HG02623 (cell line): ENCODE data around the gene P2RY1.
"Not testable (repeated sequence)": the region's sequence is repeated elsewhere in the genome, so short reads cannot be mapped to it uniquely, and the experiment has no call there.

Source experiments
- ATAC-seq: cut with Tn5 transposase; IDR thresholded peaks from one replicate; pipeline ENCODE4 v1.9.1; 2021; ENCODE audit warnings: moderate library complexity; ENCODE audit not compliant: unreplicated experiment

Gene P2RY1

DNA sequence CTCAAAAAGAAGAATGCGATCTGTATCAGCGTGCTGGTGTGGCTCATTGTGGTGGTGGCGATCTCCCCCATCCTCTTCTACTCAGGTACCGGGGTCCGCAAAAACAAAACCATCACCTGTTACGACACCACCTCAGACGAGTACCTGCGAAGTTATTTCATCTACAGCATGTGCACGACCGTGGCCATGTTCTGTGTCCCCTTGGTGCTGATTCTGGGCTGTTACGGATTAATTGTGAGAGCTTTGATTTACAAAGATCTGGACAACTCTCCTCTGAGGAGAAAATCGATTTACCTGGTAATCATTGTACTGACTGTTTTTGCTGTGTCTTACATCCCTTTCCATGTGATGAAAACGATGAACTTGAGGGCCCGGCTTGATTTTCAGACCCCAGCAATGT, 1.3 kb downstream of the P2RY1 start:
- ATAC-seq, result no peak

DNA sequence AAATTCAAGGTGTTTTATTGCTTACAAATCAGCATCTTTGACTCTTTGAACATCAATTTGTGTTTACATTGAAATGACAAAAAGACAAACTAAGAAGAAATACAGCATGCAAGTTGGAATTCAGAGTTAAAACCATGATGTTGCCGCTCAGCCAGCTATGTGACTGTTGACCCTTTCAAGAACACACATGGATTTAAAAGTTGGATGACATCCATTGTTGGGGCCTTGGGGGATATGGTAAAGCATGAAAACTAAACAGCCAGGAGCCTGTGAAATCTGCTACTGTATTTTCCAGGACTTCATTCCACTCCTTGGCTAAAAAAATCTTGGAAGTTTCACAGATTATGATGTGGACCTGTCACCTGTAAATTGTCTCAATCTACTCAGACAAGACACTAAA, 4.6 kb downstream of the P2RY1 start:
- ATAC-seq, result no peak

DNA sequence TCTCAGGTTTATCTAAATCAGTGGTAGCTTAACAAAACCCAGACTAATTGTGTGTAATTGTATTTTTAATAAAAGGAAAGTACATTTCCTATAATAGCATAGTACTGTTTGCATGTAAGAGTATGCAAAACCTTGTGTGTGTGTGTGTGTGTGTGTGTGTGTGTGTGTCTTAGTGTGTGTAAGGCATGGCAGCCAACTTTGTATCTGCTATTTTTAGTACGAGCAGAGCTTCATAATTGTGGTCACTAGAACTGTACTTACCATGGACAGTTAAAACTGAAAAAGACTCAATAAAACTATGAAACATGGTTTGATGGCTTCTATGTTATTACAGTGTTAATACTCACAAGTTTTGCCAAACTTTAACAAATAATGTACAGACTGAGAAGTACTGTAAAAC, 6.2 kb downstream of the P2RY1 start:
- no peak for ATAC-seq

DNA sequence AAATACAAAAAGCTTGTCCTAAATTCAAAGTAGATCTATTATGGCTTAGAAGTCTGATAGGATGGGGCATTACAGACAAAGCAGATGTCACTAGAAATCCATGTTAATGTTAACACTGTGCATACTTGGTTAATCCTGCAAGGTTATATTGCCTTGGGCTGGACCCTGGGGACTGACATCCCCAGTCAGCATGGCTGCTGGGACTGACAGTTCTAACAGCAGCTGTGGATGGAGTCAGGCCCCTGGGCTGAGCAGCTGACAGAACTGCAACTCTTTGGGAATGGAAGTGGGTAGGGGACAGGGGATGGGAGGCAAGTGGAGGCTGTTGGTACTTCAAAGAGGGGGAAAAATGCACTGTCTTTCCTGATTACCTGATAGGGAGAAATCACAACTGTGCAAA, 7.5 kb downstream of the P2RY1 start:
- ATAC-seq, result no peak

DNA sequence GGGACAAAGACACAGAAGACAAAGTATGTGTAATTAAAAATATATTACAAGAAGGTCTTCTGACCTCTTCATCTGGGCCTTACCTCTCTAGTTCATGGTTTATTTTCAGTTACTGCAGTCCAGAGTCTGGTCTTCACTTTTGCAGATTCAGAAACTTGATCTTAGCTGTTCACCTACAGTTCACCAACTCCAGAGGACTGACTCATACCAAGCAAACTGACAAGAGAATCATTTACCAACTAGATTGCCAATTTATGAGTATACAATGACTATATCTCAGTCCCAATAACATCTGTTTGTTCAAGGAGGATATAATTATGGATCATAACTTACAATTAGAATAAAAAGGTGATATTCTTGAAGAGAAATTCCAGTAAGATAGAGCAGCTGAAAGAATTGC, 9.0 kb downstream of the P2RY1 start:
- ATAC-seq, result no peak

DNA sequence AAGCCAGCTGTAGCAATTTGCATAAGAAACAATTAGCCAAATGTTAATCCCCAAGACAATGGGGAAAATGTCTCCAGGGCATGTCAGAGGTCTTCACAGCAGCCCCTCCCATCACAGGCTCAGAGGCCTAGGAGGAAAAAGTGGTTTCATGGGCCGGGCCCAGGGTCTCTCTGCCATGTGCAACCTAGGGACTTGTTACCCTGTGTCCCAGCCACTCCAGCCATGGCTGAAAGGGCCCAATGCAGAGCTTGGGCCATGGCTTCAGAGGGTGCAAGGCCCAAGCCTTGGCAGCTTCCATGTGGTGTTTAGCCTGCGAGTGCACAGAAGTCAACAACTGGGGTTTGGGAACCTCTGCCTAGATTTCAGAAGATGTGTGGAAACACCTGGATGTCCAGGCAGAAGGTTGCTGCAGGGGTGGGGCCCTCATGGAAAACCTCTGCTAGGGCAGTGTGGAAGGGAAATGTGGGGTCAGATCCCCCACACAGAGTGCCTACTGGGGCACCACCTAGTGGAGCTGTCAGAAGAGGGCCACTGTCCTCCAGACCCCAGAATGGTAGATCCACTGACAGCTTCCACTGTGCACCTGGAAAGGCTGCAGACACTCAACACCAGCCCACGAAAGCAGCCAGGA, 11.8 kb downstream of the P2RY1 start:
- not testable (repeated sequence) for ATAC-seq

DNA sequence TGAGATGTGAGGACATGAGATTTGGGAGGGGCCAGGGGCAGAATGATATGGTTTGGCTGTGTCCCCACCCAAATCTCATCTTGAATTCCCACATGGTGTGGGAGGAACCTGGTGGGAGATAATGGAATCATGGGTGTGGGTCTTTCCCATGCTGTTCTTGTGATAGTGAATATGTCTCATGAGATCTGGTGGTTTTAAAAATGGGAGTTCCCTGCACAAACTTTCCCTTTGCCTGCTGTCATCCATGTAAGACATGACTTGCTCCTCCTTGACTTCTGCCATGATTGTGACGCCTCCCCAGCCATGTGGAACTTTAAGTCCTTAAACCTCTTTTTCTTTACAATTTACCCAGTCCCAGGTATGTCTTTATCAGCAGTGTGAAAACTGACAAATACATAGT, 12.7 kb downstream of the P2RY1 start:
- not testable (repeated sequence) for ATAC-seq

DNA sequence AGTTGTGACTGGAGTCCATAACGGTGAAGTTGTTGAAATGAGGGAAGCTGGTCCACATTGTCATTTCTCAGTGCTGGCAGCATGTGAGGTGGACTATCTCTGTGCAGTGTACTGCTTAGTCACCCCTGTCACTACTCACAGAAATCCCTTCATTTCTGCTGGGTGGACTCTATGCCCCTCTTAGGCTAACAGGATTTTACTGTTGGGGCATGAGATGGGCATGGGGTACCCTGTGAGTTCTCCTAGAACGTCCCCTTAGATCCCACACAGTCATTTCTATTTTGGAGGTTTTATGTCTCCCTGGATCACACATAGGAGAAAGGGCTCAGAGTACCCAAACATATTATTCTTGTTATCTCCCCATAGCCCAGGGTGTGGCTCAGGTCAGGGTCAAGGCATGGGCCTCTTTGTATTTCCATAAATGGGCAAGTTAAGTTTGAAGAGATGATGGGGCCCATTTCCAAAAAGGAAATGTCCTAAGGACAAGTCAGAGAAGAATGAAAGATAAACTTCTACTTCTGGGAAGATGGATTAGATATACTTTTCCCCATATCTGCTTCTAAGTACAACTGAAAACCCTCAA, 15.2 kb downstream of the P2RY1 start:
- ATAC-seq, result no peak

DNA sequence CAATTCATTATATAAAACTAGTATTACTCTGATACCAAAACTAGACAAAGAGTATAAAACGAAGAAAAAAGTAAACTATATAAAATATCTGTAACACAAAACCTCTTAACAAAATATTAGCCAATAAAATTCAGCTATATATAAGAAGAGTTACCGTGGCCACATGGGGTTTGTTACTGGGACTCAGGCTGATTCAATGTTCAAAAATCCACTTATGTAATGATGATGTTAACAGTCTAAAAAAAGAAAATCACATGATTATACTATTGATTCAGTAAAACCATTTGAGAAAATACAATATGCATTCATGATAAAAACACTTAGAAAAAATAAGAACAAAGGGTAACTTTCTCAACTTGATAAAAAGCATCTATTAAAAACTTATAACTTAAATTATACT, 18.3 kb downstream of the P2RY1 start:
- ATAC-seq, result no peak

DNA sequence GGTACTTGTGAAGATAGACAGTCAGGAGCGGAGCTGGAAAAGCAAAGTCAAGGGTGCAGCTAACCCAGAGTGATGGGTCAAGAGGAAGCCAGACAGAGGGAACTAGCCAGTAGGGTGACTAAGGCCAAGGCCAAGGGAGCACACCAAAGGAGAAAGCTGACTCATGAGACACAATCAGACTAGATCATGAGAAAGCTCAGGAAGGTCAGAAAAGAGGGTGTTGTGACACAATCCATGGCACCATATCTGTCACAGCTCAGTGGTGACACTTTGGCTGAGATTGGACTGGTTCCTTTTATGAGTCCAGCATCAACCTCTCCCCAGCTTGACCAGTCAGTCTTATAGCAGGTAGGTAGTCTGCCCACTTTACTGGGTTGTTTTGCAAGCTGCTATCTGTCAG, 22.2 kb downstream of the P2RY1 start:
- ATAC-seq, result no peak

DNA sequence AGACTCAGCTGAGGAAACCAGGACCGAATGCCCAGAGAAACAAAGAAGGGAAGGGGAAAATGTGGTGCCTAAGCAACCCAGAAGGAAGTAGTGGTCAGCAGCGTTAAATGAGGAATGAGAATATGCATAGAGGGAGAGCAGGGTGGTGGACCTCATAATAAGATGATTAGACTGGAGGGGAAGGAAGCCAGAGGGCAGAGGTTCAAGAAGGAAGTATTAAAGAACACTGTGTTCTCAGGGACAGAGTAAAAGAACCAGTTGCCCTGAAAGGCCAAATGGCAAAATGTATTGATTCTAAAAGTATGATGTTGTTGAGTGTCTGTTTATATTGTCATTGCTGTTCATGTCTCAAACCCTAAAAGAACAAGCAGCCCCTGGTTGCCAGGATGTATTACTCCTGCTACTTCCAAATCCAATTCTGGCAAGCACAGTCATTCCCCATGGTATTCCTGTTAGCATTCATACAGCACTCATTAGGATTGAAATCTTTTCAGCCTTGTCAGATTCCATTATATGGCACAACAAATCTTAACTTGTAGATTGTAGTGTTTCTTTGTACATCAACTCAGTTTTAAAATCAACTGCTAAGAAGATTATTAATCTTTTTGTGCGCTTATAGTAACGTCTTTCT, 23.4 kb downstream of the P2RY1 start:
- ATAC-seq, result no peak

DNA sequence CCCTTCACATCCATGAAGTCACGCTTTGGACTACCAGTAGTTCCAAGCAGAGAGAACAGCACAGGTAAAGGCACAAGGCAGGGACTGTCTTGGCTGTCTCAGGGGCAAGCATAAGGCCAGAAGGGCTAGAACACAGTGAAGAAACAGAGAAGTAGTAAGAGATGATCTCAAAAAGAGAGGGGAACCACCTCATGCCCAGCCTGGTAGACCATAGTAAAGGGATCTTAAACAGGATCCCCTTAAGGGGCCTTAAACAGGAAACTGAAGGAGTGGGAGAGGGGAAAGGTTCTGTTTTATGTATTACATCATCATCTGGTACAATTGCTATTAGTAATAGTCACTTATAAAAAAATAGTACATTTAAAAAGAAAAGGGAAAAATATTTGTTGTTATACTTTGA, 25.8 kb downstream of the P2RY1 start:
- ATAC-seq, result no peak

DNA sequence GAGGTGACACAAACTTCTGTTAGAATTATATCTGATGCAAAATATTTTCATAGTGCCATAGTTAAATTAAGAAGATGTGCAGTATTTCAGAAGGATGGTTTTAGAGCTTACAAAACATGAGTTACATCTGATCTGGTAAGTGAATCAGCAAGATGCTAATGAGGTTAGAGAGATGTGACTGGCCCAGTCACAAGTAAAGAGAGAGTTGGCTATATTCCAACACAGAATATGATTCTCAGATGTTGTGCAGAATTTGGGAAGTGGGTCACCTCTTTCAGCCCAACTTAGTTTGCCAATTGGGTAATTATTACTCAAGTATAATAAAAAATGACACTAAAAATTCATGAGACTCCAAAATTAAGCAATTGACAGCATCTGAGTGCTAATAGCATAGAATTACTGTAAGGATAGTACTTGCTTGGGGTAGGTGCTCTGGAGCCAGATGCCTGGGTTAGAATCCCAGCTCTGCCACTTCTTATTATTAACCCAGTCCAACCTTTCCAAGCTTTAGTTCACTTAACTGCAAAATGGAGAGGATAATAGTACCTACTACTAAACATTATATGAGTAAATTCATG, 30.8 kb downstream of the P2RY1 start:
- ATAC-seq, result no peak

DNA sequence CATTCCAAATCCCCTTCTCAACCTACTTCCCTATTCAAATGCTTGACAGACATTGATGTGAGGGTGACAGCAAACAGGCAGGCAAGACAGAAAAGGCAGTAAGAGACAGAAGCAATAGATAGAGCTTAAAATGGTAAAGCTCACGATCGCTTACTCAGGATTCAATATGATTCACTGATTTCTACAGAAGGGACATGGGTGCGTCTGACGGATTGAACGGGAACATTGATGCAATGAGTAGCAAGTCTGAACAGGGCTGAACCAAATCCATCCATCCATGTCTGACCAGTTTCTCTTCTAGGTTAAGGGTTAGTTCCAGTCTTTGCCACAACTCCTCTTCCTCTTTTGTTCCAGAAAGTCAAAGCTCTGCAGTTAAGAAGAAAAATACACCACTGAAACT, 35.1 kb downstream of the P2RY1 start:
- ATAC-seq, result no peak

DNA sequence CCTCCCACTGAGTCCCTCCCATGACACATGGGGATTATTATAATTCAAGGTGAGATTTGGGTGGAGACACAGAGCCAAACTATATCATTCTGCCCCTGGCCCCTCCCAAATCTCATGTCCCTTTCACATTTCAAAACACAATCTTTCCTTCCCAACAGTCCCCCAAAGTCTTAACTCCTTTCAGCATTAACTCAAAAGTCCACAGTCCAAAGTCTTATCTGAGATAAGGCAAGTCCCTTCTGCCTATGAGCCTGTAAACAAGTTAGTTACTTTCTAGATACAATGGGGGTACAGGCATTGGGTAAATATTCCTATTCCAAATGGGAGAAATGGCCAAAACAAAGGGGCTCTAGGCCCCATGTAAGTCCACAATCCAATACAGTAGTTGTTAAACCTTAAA, 38.4 kb downstream of the P2RY1 start:
- not testable (repeated sequence) for ATAC-seq

DNA sequence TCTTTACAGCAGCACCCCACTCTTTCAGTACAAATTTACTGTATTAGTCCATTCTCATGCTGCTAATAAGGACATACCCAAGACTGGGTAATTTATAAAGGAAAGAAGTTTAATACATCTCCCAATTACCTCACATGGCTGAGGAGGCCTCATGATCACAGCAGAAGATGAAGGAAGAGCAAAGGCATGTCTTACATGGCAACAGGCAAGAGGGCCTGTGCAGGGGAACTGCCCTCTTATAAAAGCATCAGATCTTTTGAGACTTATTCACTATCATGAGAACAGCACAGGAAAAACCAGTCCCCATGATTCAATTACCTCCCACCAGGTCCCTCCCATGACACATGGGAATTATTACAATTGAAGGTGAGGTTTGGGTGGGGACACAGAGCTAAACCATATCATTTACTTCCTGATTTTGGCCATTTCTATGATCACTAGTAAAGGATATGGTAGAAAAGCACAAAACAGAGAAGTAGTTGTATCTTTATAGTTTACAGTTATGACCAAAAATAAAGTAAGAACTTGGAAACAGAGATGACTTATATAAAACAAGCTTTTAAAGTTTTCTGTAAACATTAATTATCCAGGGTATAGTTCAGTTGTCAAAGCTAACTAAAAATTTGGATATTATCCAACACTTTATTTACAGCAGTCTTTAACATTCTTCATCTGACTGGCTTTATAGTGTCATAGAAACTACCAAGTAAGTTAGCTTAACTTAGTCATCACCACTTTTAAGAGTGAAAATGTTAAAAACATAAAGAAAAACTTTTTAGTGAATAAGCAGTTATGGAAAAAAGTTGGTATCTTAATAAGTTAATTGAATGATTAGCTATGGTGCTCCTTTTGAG, 40.2 kb downstream of the P2RY1 start:
- no peak for ATAC-seq

DNA sequence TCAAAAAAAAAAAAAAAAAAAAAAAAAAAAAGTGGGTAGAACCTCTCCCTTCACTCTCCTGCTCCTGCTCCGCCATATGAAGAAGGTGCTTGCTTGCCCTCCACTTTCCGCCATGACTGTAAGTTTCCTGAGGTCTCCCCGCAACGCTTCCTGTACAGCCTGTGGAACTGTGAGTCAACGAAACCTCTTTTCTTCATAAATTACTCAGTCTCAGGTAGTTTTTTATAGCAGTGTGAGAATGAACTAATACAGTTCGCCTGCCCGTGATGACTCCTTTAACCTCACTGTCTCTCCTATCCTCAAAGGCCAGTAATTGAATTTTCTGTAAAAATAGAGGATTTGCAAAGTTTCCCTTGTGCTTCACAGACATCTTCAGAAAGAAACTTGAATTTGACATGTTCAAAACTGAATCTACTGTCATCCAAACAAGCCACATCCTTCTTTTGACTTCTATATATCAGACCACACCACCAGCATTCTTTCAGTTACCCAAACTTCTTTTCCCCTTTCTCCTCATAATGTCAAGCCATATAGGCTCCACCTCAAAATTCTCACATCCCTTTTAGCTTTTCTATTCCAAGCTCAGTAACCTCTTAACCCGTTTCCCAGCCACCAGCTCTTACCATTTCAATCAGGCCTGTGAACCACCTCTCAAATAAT, 44.3 kb downstream of the P2RY1 start:
- ATAC-seq, result no peak

DNA sequence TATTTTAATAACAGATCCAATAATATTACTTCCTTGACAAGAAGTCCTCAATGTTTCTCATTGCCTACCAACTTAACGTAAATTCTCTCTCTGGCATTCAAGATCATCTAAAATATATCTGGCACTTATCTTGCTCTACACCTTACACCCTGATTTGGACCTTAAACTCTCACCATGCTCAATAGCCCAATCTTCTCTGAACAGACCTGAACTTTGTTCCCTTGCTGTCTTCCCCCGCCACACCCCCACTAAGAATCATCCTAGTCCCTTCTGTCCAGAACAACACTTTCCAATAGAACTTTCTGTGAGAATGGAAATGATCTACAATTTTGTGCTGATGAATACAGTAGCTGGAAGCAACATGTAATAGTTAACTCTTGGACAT, 44.9 kb downstream of the P2RY1 start:
- no peak for ATAC-seq

DNA sequence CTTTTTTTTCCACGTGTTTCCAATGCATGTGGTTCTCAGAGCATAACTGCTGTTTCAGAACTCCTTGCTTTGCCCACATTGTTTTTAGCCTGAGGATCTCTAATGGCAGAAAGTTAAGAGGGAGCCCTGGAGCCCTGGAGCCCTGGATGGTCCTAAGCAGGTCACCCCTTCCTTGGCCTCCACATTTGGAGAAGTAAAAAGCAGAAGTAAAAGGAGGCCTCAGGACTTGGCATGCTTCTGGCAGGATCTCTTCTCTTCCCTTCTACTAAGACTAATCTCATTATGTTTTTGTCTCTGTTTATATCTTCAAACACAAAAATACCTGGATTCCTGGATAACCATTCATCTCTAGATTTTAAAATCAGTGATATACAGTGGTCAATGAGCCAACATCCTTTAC, 50.1 kb downstream of the P2RY1 start:
- ATAC-seq, result no peak
